Inflammatory macrophage (primary cell): ENCODE data around the gene SIN3B.
"Not testable (repeated sequence)": the region's sequence is repeated elsewhere in the genome, so short reads cannot be mapped to it uniquely, and the experiment has no call there.

ENCODE experiments used
- DNase-seq, 2 donors: peaks; one replicate each; pipeline ENCODE4 v3.0.0-alpha.2; 2020 to 2022

Gene SIN3B

DNA sequence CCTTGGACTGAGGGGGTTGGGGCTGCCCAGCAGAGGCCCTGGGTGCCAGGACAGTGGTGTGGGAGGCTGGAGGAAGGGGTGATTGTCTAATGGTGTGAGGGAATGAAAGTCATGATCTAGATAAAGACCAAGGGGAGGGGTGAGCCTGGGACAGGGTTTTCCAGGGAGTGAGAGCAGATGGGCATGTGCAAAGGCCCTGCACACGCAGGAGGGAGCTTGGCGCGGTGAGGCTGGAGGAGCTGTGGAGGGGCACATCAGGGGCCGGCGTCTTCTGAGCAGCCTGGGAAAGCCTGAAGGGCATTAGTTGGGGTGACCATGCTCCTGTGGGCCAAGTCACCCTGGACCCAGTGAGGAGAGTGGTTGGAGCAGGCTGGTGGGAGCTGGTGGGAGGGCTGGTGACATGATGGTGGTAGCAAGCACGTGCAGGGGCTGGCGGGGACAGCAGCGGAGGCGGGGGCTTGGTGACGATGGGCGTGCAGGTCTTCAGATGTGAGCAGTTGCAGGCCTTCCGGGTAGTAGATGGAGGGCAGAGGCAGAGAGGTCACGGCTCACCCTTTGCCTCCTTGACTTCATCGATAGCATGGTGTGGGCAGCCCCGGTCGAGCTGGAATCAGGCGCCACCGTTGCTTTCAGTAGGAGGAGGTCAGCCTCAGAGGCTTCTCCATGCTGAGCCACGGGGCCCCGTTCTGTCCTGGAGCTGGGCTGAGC lies 39.4 kb downstream of the SIN3B start:
- DNase-seq: no peak

- no peak for DNase-seq
Observed at GRCh38 chr19:16869331-16869972, 40.3 kb downstream of the SIN3B start.

GRCh38 chr19:16871871-16872270 lies 42.7 kb downstream of the SIN3B start:
- DNase-seq: no peak

- no peak for DNase-seq
Observed at GRCh38 chr19:16872728-16873127, 43.5 kb downstream of the SIN3B start.

DNA sequence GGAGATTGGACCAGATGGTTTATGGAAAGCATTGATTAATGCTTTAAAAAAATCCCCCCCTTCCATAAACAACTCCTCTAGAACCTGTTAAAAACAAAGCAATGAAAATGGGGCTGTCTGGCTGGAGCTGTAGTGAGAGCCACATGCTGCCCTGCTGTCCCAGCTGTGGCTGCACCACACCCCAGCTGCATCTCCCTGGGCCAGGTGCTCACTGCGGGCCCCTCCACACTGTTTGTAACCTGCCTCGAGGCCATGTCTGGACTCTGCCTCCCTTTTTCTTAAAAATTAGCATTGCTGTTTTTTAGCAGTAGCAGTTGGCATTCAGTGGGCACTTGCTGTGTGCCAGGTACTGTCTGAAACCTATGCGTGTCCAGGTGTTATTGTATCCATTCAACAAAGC lies 44.4 kb downstream of the SIN3B start:
- no peak for DNase-seq

DNA sequence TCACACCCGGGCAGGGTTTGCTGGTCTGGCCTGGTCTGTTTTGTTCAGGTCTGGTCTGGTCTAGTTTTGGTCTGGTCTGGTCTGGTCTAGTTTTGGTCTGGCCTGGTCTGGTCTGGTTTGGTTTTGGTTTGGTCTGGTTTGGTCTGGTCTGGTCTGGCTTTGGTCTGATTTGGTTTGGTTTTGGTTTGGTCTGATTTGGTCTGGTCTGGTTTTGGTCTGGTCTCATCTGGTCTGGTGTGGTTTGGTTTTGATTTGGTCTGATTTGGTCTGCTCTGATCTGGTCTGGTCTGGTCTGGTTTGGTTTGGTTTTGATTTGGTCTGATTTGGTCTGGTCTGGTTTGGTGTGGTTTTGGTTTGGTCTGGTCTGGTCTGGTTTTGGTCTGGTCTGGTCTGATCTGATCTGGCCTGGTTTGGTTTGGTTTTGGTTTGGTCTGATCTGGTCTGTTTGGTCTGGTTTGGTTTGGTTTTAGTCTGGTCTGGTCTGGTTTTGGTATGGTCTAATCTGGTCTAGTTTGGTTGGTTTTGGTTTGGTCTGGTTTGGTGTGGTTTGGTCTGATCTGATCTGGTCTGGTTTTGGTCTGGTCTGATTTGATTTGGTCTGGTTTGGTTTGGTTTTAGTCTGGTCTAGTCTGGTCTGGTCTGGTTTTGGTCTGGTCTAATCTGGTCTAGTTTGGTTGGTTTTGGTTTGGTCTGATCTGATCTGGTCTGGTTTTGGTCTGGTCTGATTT lies 45.2 kb downstream of the SIN3B start:
- no peak for DNase-seq

GRCh38 chr19:16874978-16875299 lies 45.7 kb downstream of the SIN3B start:
- DNase-seq: not testable (repeated sequence)

DNA sequence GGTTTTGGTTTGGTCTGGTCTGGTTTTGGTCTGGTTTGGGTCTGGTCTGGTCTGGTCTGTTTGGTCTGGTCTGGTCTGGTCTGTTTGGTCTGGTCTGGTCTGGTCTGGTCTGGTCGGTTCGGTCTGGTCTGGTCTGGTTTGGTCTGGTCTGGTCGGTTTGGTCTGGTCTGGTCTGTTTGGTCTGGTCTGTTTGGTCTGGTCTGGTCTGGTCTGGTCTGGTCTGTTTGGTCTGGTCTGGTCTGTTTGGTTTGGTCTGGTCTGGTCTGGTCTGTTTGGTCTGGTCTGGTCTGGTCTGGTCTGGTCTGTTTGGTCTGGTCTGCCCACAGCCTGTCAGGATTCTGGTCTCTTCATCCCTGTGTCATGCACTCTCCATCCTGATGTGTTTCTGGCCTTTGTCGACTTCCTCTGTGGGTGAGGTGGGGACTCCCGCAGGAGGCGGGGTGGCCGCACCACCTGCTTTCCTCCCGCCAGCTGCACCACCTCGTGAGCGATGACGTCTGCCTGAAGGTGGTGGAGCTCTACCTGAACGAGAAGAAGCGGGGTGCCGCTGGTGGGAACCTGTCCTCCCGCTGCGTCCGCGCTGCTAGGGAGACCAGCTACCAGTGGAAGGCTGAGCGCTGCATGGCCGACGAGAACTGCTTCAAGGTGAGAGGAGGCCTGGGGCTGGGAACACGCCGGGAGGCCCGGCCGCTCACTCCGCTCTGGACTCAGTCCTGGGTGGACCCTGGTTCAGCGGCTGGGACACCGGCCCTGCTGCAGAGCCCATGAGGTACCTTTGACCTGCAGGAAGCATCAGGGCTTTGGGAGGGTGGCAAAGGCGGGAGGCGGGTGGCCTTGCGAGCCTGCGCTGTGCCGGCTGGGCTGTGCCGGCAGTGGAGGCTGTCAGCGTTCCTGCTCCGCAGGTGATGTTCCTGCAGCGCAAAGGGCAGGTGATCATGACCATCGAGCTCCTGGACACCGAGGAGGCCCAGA lies 46.7 kb downstream of the SIN3B start:
- no peak for DNase-seq

GRCh38 chr19:16876904-16877361 lies 47.7 kb downstream of the SIN3B start:
- DNase-seq: no peak

- DNase-seq: no peak
Observed at GRCh38 chr19:16877581-16877980, 48.4 kb downstream of the SIN3B start.

- DNase-seq: no peak
Observed at GRCh38 chr19:16878181-16878965, 49.2 kb downstream of the SIN3B start.

DNA sequence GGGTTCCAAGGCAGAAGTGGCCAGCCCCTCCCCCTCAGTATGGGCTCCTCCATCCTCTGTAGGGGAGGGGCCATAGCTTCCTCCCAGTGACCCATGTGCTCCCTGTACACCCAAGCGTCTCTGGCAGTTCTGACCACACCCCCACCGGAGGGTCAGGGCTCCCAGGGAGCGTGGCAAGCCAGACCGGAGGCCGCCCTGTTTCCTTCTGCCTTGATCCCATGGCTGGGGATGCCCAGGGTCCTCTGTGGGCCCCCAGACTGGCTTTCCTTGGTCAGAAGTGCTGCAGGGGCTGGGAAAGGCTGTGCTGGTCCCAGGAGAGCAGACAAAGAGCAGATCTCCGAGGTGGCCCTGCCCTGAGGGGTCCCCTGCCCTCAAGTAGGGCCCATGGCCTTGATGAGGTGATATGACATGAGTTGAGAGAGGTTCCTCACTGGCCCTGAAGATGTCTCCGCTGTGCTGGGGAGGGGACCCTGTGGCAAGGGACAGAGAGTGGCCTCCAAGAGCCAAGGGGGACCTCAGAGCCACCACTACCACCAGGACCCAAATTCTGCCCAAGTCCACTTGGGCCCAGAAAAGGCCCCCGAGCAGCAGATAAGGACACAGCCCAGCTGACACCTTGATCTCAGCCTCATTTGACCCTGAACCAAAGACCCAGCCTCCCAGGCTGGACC lies 51.8 kb downstream of the SIN3B start:
- no peak for DNase-seq

DNA sequence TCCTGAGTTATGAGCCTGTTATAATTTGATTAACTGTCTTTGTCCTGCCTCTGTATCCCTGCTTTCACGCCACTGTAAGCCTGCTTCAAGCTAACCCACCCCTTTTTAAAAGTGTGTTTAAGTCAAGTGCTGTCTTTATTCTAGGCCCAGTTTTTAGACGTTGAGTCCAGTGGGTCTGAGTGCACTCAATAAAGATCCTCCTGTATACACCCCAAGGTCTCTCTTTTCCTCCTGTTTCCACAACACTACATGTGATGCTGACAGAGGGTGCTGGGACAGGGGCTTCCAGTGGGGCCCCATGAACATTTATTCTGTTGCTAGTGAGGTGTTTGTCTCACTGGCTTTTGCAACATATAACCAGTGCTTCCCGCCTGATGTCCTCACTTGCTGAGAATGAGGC lies 52.9 kb downstream of the SIN3B start:
- DNase-seq: no peak

DNA sequence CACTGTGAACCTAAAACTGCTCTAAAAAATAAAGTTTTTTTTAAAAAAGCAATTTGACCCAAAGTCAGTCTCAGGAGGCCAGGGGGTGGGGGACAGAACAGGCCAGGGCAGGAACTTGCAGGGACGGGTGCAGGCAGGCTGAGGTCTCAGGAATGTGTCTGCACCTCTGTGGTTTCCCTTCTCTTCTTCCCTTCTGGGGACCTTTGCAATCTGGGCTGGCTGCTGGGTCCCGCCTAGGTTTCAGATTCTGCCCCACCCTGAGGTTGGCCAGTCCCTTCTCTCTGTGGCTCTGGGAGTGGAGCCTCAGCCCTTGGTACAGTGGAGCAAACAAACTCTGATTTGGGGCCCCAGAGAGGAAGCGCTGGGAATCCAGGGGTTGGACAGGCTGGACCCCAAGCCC lies 54.3 kb downstream of the SIN3B start:
- DNase-seq: no peak

- DNase-seq: no peak
Observed at GRCh38 chr19:16885166-16885565, 56.0 kb downstream of the SIN3B start.

- DNase-seq: no peak
Observed at GRCh38 chr19:16886305-16886880, 57.2 kb downstream of the SIN3B start.

DNA sequence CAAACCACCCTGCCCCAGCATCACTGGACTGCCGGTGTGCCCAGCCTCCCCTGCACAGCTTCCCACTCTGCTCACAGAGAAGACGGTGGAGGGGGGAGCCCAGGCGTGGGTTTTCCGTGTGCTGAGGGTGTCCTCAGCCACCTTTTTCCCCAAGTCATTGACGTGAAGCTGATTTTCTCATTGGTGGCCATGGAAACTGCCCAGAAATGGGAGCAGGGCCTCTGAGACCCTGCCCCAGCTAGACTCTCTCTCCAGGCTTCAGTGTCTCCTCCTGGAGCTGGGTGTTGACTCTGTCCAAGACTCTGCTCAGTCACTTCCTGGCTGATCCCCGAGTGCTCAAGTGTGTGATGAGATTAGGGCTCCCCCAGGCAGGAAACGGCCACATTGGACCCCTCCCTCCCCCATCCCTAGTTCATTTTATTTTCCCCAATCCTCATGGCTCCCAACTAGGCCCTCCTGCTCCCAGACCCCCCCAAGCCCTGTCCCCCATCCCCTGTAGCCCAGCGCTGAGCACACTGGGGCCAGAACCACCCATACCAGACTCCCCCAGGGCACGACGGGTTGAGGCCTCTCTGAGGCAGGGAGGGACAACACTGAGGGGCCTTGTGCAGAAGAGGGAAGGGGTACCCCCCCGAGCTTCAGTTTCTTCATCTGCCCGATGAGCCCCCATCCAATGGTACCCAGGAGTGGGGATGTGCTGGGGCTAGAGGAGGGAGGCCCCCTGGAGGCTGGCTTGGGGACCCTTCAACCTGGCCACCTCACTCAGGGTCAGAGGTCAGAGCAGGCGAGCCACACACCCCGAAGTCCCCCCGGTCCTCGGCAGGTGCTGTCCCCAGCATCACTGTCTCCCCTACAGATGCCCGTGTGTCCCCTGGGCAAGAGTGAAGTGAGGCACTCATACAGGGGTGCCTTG lies 58.4 kb downstream of the SIN3B start:
- no peak for DNase-seq

- DNase-seq: peak; percentile 34 to 53
Observed at GRCh38 chr19:16888629-16889365, 59.6 kb downstream of the SIN3B start, which contains the start of gene F2RL3. F2RL3 (plus strand) TSS chr19:16888999; CDS start chr19:16889190, 191 bp downstream.

DNA sequence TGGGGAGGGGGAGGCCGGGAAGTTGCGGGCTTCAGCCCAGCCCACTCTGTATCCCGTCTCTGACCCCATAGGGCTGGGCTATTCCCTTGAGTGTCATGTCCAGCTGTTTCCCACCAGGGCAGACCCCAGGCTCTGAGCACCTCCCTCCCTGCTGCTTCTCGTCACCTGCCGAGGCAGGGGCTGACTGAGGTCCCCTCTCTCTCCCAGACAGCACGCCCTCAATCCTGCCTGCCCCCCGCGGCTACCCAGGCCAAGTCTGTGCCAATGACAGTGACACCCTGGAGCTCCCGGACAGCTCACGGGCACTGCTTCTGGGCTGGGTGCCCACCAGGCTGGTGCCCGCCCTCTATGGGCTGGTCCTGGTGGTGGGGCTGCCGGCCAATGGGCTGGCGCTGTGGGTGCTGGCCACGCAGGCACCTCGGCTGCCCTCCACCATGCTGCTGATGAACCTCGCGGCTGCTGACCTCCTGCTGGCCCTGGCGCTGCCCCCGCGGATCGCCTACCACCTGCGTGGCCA lies 60.2 kb downstream of the SIN3B start:
- no peak for DNase-seq
